Fibroblast of mammary gland (primary cell): ENCODE measurements around the gene ANO1.

Source experiments
- DNase-seq: peaks from one replicate; pipeline ENCODE4 v3.0.0-alpha.2; 2010; ENCODE audit warnings: low read depth
- H3K4me3 ChIP-seq: 2 replicates; pipeline ENCODE4 v1.5.1; 2011; ENCODE audit warnings: low read depth, mild to moderate bottlenecking, low read length, moderate library complexity; ENCODE audit not compliant: control insufficient read depth
- TF ChIP-seq, protein P1 (sequence below): conservative IDR thresholded peaks from 2 replicates; pipeline ENCODE4 v1.5.1; 2011; ENCODE audit warnings: low read depth, low read length, inconsistent platforms; ENCODE audit not compliant: control insufficient read depth, insufficient read depth

ANO1 gene

DNA sequence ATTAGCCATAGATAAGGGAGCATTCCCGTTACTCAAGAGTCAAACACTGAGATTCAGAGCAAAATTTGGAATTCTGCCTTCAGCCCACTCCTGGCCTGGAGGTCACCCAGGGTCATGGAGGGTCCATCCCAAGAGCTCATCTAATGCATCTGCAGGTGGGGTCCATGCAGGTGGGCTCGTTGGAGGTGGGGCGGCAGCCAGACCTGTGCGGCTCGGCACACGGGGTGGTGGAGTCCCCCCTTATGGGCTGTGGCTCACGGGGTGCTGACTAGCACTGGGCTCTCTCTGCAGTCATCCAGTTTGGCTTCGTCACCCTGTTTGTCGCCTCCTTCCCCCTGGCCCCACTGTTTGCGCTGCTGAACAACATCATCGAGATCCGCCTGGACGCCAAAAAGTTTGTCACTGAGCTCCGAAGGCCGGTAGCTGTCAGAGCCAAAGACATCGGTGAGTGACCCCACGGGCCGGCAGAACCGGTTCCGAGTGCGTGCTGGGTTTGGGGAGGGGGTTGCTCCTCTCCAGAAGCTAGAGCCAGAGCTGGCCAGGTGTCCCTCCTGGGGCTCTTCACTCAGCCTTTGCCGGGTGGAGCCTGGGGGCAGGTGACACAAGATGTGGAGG lies 92.6 kb downstream of the ANO1 start:
- DNase-seq: no peak
- H3K4me3 ChIP-seq: no peak overlapping the region
- TF ChIP-seq, protein P1, sequence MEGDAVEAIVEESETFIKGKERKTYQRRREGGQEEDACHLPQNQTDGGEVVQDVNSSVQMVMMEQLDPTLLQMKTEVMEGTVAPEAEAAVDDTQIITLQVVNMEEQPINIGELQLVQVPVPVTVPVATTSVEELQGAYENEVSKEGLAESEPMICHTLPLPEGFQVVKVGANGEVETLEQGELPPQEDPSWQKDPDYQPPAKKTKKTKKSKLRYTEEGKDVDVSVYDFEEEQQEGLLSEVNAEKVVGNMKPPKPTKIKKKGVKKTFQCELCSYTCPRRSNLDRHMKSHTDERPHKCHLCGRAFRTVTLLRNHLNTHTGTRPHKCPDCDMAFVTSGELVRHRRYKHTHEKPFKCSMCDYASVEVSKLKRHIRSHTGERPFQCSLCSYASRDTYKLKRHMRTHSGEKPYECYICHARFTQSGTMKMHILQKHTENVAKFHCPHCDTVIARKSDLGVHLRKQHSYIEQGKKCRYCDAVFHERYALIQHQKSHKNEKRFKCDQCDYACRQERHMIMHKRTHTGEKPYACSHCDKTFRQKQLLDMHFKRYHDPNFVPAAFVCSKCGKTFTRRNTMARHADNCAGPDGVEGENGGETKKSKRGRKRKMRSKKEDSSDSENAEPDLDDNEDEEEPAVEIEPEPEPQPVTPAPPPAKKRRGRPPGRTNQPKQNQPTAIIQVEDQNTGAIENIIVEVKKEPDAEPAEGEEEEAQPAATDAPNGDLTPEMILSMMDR: no peak

DNA sequence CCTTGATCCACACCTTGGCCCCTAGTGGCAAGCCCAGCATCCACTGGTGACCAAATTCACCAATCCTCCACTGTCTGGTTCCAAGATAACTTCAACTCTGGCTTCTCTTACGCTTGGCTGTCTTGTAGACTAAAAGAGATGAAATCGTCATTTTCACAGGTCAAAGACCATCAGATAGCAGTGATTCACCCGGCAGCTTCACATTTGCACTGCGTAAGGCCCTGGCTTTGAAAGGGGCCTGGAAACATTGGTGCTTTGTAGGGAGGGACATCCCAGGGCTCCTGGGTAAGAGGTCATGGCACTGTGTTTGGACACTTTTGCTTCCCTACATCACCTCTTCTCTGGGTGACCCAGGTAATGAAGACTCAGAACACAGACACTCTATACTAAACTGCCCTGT lies 94.9 kb downstream of the ANO1 start:
- no peak for DNase-seq
- no peak overlapping the region for H3K4me3 ChIP-seq
- TF ChIP-seq, protein P1: no peak

DNA sequence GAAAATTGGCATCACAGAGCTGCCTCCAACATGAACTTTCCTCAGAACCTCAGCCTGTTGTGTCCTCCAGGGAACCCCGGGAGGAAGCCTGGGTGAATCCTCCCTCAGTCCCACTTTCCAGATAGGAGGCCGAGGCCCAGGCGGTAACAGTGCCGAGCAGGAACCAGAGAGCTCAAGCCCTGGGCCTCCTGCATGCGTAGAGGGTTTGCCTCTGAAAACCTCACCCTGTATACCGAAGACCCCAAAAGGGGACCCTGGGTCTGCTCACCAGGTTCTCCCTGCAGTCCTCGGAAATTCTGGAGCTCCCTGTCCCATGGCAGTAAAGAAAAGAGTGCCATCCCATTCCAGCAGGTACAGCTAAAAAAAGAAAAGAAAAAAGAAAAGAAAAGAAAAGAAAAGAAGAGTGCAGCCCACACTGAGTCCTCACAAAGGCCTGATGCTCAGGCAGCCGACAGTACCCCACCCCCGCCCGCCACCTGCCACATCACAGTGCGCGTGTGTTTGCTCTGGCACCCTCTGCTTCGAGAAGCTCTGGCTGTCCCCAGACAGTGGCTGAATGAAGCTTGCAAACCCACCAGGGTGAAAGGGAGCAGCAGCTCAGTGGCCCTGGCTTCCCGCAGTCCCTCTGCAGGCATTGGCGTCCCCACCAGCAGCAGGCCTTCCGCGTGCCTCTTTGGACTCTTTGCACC lies 96.6 kb downstream of the ANO1 start:
- DNase-seq: no peak
- H3K4me3 ChIP-seq: no peak overlapping the region
- TF ChIP-seq, protein P1: no peak

DNA sequence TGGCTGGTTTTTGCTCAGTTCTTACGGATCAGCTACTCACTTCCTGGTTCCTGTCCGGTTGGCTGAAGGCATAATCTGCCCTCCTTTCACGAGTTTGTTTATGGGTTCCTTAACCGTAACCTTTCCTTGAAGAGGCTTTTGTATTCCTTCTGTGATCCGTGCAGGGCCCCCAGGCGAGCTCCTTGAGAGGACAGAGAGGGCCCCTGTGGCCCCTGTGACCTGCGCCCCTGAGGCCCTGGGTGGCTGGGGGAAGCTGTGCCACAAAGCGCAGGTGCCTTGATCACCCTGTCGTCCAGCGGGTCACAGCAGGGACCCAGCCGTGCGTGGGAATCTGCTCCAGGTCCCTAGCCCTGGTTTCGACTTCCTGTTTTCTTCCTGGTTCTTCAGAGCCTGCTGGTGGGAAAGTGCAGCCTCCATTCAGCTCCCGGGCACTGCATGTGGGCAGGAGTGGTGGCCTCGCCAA lies 97.2 kb downstream of the ANO1 start:
- TF ChIP-seq, protein P1: no peak
- no peak overlapping the region for H3K4me3 ChIP-seq
- no peak for DNase-seq

DNA sequence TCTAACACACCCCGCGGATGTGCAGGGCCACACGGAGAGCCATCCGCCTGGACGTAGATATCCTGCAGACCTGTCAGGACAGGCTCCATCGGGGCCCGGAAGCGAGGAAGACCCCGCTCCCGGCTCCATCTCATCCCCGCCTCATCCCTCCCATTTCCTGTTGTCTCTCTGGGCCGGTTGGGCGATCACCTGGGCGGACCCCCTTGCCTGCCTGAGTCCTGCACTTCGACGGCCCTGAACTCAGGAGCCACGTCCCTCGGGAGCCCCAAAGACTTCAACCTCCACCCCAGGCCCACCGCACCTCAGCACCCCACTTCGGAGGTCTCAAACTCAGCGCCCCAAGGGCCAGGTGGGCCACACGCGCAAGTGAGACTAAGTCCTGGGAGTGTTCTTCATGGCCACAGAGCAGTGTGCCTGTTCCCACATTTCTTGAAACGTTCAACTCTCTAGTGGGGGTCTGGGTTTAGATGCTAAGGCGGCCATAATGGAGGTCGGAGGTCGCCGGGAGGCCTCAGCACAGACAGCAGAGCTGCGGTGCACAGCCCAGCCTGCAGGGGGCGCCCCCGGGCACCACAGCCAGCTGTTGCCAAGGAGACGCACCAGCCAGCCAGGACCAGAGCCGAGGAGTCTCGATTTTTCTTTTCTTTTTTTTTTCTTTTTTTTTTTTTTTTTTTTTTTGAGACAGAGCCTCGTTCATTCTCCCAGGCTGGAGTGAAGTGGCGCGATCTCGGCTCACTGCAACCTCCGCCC lies 99.0 kb downstream of the ANO1 start:
- peak; percentile 14 for DNase-seq
- H3K4me3 ChIP-seq: no peak overlapping the region

DNA sequence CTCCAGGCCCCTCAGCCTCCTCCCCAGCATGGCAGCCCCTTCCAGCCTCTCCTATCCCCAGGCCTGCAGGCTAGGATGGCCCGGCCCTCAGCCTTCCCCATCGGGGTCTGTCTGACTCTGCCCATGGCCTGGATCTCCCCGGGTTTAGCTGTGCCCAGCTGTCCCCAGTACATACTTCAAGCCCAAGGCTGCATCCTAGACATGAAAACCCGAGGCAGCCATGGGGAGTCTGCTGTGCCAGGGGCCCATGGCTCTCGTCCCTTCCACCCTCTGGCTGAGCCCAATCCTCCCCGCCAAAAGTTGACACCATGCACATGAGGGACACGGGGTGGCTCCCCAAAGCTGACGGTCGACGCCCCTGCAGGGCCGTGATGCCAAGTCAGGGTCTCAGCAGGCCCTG lies 102.8 kb downstream of the ANO1 start:
- no peak for DNase-seq
- TF ChIP-seq, protein P1: no peak
- H3K4me3 ChIP-seq: no peak overlapping the region

More for the DNA sequence above, 99.0 kb downstream of the ANO1 start:
- TF ChIP-seq, protein P1: peak; percentile 50
